GM18861 (cell line): Measurements from ENCODE around the gene FOSL2.

Experiments
- ATAC-seq: cut with Tn5 transposase; IDR thresholded peaks from one replicate; pipeline ENCODE4 v1.9.1; 2021; ENCODE audit not compliant: unreplicated experiment

The FOSL2 gene

GRCh38 chr2:28411166-28411755, 18.6 kb downstream of the FOSL2 start:
- ATAC-seq, result no peak

GRCh38 chr2:28411956-28412609, 19.4 kb downstream of the FOSL2 start:
- no peak for ATAC-seq

GRCh38 chr2:28412625-28413151, 20.0 kb downstream of the FOSL2 start:
- ATAC-seq, result no peak

GRCh38 chr2:28413152-28413898, 20.7 kb downstream of the FOSL2 start:
- no peak for ATAC-seq

GRCh38 chr2:28413899-28414295, 21.2 kb downstream of the FOSL2 start:
- ATAC-seq, result no peak

GRCh38 chr2:28414583-28414982, 21.9 kb downstream of the FOSL2 start:
- ATAC-seq, result no peak

- no peak for ATAC-seq
Measured at GRCh38 chr2:28415010-28415409, 22.4 kb downstream of the FOSL2 start.

GRCh38 chr2:28415715-28416114, 23.1 kb downstream of the FOSL2 start:
- ATAC-seq, result no peak

- ATAC-seq, result no peak
Measured at GRCh38 chr2:28419003-28419402, 26.3 kb downstream of the FOSL2 start.

GRCh38 chr2:28419443-28420270, 27.0 kb downstream of the FOSL2 start:
- ATAC-seq, result no peak

GRCh38 chr2:28420722-28421121, 28.1 kb downstream of the FOSL2 start:
- ATAC-seq, result no peak

GRCh38 chr2:28422908-28423741, 30.5 kb downstream of the FOSL2 start:
- ATAC-seq, result no peak

GRCh38 chr2:28423856-28424605, 31.4 kb downstream of the FOSL2 start:
- no peak for ATAC-seq

- ATAC-seq, result no peak
Measured at GRCh38 chr2:28424799-28425463, 32.3 kb downstream of the FOSL2 start.

- no peak for ATAC-seq
Measured at GRCh38 chr2:28425464-28425835, 32.8 kb downstream of the FOSL2 start.

GRCh38 chr2:28427741-28428415, 35.2 kb downstream of the FOSL2 start:
- no peak for ATAC-seq

- ATAC-seq, result no peak
Measured at GRCh38 chr2:28428486-28428885, 35.8 kb downstream of the FOSL2 start.

- ATAC-seq, result no peak
Measured at GRCh38 chr2:28429636-28430376, 37.1 kb downstream of the FOSL2 start.
